Gastroesophageal sphincter (tissue), 3 donors: ENCODE measurements around the gene TEPSIN.

Experiments
- EP300 ChIP-seq: sonication (generic); formaldehyde crosslinking; IDR thresholded peaks from one replicate; pipeline ENCODE4 v1.6.1; 2017; ENCODE audit warnings: antibody characterized with exemption, mild to moderate bottlenecking
- POLR2A ChIP-seq, 2 donors: fragments of 450-650 bp; IDR thresholded peaks; one replicate each; pipeline ENCODE4 v1.6.1; 2017; ENCODE audit warnings: antibody characterized with exemption in 2 of 2, mild to moderate bottlenecking in 2 of 2, moderate library complexity in 1 of 2
- POLR2AphosphoS5 ChIP-seq: sonication (generic); formaldehyde crosslinking; IDR thresholded peaks from one replicate; pipeline ENCODE4 v1.6.1; 2017; ENCODE audit warnings: antibody characterized with exemption
- TF ChIP-seq, protein P1 (sequence below), 4 experiments: fragments of 200-600 bp in 2 of 4; fragments of 450-650 bp in 2 of 4; sonication (generic) in 1 of 4; IDR thresholded peaks; one replicate each; pipeline ENCODE4 v1.5.1; 2017 to 2019; ENCODE audit warnings: antibody characterized with exemption in 4 of 4, mild to moderate bottlenecking in 2 of 4, moderate library complexity in 2 of 4

DNA sequence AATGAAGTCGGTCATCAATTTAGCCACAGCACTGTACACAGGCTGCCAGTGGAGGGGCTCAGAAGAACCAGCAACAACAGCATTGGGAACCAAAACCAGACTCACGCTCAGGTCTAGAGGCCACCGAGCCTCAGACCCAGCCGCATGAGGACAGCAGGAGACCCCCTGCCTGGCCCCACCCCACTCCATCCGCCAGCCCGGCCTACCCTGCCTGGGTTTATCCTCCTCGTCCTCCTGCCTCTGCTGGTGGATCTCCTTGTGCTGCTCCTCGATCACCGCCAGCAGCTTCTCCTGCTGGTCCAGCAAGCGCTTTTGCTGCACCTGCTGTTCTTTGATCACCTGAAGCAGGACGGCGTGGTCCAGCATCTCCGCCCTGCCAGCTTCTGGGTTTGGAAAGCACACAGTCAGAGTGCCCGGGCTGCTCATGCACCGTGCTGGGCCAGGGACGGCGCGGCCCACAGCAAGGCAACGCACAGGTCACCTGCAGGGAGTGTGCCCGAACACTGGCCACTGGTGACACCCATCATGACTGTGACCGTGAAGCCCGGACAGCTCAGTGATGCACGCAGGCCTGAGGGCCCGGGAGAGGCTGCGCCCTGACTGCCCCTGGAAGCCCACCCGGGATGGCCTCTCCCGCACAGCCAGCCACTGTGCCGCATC lies 8.0 kb upstream of the TEPSIN start:
- TF ChIP-seq POLR2A (IDR thresholded peaks at IDR 0.05) (no peak), POLR2AphosphoS5 (no peak), EP300 (no peak)
- TF ChIP-seq, protein P1, sequence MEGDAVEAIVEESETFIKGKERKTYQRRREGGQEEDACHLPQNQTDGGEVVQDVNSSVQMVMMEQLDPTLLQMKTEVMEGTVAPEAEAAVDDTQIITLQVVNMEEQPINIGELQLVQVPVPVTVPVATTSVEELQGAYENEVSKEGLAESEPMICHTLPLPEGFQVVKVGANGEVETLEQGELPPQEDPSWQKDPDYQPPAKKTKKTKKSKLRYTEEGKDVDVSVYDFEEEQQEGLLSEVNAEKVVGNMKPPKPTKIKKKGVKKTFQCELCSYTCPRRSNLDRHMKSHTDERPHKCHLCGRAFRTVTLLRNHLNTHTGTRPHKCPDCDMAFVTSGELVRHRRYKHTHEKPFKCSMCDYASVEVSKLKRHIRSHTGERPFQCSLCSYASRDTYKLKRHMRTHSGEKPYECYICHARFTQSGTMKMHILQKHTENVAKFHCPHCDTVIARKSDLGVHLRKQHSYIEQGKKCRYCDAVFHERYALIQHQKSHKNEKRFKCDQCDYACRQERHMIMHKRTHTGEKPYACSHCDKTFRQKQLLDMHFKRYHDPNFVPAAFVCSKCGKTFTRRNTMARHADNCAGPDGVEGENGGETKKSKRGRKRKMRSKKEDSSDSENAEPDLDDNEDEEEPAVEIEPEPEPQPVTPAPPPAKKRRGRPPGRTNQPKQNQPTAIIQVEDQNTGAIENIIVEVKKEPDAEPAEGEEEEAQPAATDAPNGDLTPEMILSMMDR (IDR thresholded peaks at IDR 0.05), result no peak
